ENCODE measurements around the gene SYF2. TPM values are rescaled to one million over a fixed set of nuclear protein-coding genes. Genes with fewer than 3 reads are reported as not detected.

Gene SYF2
- total RNA-seq, 1 donor from 2014 or later, result 40.8 TPM

DNA sequence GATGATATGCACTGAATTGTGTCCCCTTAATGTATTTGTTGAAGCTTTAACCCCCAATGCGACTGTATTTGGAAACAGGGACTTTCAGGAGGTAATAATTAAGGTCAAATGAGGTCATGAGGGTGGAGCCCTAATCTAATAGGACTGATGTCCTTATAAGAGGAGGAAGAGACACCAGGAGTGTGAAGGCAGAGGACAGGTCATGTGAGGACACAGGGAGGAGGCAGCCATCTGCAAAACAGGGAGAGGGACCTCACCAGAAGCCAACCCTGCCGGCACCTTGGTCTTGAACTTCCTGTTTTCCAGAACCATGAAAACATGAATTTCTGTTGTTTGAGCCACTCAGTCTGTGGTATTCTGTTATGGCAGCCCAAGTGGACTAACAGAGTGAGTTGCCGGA lies 15.3 kb downstream of the SYF2 start:
- ATAC-seq (no peak), DNase-seq (no peak)
- intact Hi-C loops (cut with micrococcal nuclease), result no loop called here

DNA sequence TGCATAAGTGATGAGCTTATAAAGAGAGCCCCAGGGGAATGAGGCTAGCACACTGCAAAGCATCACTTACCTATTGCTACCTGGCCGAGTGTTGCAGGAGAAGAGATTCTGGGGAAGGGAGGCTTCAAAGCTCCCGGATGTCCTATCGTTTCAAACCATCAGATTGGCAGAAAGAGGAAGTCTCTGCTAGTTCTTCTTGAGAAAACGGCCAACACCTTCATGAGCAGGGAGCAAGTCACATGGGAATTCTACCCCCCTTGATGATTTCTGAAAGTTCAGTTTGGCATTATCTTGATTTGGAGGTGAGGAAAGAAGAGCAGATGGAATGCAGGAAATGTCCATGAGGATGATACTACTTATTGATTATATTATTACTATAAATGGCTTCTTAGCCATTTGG lies 16.2 kb downstream of the SYF2 start:
- intact Hi-C loops (cut with micrococcal nuclease), result no loop called here
- ATAC-seq, result no peak
- DNase-seq, result no peak

DNA sequence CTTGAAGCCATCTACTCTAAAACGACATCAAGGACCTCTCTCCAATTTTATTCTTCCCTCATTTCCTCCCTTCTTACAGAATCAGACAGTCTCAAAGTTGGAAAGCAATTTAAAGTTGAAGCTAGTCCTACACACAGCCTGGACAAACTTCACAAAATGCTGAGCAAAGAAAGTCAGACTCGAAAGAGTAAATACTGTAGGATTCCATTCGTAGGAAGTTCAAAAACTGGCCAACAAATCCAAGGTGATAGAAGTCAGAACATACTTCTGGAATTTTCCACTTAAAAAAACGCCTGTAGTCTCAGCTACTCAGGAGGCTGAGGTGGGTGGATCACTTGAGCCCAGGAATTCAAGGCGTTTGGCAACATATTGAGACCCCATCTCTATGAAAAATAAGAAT lies 19.6 kb downstream of the SYF2 start:
- ATAC-seq (no peak), DNase-seq (no peak)
- intact Hi-C loops (cut with micrococcal nuclease), result no loop called here

DNA sequence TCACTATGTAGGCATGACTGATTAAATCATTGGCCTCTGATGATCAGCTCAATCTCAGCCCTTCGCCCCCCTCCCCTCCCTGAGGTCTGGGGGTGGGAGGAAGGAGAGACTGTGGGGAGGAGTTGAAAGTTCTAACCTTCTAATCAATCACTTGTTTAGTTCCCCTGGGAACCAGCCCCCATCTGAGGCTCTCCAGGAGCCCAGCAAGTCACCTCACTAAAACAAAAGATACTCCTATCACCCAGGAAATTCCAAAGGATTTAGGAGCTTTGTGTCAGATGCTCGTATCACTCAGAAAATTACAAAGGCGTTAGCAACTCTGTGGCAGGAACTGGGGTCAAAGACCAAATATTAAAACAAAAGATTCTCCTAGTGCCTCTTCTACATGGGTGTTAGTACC lies 21.6 kb downstream of the SYF2 start:
- intact Hi-C loops (cut with micrococcal nuclease), result no loop called here
- DNase-seq (no peak), ATAC-seq (no peak)

DNA sequence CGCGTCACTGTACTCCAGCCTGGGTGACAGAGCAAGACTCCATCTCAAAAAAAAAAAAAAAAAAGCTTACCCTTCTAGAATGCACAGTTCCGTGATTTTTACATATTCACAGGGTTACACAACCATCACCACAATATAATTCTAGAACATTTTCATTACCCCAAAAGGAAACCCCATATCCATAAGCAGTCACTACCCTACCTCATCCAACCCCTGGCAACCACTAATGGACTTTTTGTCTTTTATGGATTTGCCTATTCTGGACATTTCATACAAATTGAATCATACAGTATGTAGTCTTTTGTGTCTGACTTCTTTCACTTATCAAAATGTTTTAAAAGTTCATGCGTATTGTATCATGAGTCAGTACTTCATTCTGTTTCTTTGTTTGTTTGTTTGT lies 22.8 kb downstream of the SYF2 start:
- intact Hi-C loops (cut with micrococcal nuclease), result loop anchor here (10.0 kb wide), 1 partner anchor 355 kb away; no protein-coding TSS in a partner anchor
- ATAC-seq (no peak), DNase-seq (no peak)

DNA sequence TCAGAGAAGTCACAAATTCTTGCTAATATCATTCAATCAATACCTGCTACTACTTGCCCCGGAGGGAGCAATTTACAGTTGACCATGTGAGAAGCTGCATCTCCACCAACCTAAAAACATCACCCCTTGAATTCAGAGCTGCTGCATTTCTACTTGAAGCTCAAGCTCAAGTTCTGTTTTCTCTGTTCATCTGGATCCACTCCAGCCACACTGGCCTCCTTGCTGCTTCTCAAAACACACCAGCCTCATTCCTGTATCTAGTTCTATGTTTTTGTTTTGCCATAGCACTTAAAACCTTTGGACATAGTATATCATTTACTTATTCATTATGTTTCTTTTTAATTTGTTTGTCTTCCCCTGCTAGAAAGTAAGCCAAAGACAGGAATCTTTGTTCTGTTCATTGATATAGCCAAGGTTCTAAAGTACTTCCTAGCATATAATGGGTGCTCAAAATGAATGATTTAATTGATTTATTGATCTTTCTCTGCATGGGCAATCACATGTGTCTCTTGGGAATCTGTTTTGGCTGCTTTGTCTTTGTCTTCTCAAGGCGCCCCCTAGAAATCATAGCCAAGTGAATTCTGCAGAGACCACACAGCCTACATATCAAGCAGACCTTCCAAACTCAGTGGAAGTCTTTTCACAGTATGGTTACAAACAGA lies 23.6 kb downstream of the SYF2 start:
- no peak for DNase-seq
- intact Hi-C loops (cut with micrococcal nuclease), result loop anchor here (10.0 kb wide), 1 partner anchor 354 kb away; no protein-coding TSS in a partner anchor
- no peak for ATAC-seq

DNA sequence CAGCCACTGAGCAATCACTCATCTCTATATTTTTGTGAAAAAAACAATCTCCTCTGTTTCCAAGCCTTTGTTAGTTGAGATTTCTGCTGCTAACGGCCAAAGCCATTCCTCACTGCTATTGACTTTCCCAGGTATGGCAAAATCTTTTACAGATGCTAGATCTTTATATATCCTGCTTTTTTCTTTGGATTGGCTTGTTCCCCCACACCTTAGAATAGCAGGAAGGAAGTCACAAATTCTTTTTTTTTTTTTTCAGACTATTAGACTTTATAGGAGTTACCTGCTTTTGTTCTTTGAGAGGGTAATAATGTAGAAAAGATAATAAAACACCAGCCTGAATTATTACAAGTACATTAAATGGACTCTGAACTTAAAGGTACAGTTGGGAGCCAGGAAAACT lies 24.2 kb downstream of the SYF2 start:
- DNase-seq (no peak), ATAC-seq (no peak)
- intact Hi-C loops (cut with micrococcal nuclease), result loop anchor here (10.0 kb wide), 1 partner anchor 353 kb away; no protein-coding TSS in a partner anchor

DNA sequence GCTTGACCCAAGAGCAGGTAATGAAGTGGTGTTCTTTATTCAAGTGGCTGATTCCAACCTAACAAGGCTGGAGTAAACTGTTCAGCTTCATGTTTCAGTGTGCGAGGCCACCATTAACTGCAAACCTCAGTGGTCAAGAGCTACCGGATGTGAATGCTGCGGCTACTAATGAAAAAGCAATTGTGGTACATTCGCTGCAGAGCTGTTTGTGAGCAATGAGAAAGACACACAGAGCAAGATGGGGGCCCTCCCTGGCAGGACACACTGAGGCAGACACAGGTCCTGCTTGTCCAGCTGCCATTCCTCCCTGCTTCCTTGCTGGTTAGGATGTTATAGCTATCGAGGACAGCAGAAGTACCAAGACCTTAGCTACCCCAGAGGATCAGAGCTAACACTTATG lies 26.1 kb downstream of the SYF2 start:
- DNase-seq (no peak), ATAC-seq (no peak)
- intact Hi-C loops (cut with micrococcal nuclease), result loop anchor here (10.0 kb wide), 1 partner anchor 351 kb away; no protein-coding TSS in a partner anchor

DNA sequence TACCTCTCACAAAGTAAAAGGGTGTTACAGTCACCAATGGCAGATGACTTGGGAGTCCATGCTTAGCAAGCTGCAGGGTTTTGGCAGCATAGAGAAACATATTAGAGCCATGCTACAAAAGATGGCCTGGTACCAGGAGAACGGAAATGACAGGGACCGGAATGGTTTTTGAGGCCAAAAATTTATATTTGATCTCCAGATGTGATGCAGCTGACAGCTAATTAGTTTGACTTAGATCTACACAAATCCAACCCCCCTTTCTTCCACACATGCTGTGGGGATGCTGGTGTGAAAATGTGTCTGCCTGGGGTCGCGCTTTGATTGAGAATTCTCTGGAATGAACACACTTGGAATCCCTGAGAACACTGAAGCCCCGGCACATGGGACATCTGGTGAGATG lies 26.5 kb downstream of the SYF2 start:
- DNase-seq (no peak), ATAC-seq (no peak)
- intact Hi-C loops (cut with micrococcal nuclease), result loop anchor here (10.0 kb wide), 1 partner anchor 351 kb away; no protein-coding TSS in a partner anchor

DNA sequence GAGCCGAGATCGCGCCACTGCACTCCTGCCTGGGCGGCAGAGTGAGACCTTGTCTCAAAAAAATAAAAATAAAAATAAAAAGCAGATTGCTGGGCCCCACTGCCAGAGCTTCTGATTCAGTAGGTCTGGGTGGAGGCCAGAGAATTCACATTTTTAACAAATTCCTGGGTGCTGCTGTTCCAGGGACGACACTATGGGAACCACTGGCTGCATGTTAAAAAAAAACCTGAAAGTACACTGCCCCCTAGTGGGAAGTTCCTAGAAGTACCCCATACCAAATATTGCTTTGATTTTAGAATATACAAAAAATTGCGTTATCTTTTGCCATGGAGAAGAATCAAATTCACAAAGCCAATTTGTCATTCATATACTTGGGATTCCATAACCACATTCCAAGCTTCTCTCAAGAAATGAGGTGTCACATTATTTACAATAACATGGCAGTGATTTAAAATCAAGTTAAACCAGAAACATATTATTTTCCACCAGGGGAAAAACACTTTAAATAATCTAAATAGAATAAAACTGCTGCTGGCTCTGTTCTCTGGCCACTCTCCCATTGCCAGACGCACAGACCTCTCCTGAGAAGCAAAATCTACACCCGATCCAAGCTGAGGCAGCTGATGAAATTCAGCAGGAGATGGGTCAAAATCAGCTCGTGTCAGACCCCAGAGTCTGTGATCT lies 27.4 kb downstream of the SYF2 start:
- ATAC-seq, result peak; percentile 52

DNA sequence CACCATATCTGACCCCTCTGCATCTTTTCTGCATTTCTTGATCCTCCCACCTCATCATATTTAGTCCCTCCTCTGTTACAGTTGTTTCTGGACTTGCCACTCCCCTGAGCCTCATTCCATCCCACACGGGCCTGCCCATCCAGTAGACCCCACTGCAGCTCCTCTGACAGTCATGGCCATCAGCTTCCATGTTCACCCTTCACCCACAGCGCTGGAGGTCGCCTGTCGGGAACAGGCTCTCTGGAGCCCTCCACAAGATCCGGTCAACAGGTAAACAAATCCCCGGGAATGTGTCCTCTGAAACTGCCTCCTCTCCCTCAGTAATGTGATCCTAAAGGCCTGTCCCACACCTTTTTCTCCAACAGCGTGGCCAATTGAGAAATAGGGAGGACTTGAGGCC lies 31.3 kb downstream of the SYF2 start:
- ATAC-seq, result no peak
- intact Hi-C loops (cut with micrococcal nuclease), result loop anchor here (10.0 kb wide), 1 partner anchor 346 kb away; no protein-coding TSS in a partner anchor
- DNase-seq, result no peak

More for the DNA sequence above, 27.4 kb downstream of the SYF2 start:
- intact Hi-C loops (cut with micrococcal nuclease), result loop anchor here (10.0 kb wide), 1 partner anchor 350 kb away; no protein-coding TSS in a partner anchor
- DNase-seq, result no peak

DNA sequence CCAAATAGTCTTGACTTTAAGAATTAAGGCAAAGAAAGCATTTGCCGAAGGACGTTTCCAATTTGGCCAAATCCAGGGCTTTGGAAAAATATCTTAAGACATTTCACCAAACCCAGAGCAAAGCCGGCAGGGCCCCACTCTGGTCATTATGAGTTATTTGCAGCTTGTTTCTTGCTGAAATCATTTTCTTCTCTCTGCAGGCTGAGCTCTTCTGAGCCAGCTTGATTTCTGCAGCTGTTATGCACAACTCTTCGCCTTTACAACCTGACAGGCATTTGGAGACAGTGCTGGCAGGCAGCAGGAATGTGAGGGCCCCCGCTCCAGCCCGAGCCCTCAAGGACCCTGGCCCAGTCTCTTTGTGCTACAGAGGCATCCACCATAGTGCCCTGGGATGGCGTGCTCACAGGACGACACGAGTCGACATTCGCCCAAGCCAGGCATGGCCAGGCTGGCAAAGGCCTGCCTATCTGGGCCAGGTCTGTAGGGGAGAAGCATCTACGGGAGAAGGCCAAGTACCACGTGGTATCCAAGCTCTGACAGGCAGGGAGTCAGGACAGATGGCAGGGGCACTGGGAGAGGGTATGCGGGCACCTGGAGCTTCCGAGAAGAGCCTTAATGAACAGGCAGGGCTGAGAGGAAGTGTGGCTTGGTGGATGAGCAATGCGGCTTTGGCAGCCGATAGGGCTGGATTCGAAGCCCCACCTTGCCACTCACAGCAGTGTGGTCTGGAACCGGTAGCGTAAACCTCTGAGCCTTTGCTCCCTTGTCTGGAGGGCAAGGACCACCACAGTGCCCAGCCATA lies 32.3 kb downstream of the SYF2 start:
- ATAC-seq (no peak), DNase-seq (no peak)
- intact Hi-C loops (cut with micrococcal nuclease), result loop anchor here (10.0 kb wide), 1 partner anchor 345 kb away; no protein-coding TSS in a partner anchor

DNA sequence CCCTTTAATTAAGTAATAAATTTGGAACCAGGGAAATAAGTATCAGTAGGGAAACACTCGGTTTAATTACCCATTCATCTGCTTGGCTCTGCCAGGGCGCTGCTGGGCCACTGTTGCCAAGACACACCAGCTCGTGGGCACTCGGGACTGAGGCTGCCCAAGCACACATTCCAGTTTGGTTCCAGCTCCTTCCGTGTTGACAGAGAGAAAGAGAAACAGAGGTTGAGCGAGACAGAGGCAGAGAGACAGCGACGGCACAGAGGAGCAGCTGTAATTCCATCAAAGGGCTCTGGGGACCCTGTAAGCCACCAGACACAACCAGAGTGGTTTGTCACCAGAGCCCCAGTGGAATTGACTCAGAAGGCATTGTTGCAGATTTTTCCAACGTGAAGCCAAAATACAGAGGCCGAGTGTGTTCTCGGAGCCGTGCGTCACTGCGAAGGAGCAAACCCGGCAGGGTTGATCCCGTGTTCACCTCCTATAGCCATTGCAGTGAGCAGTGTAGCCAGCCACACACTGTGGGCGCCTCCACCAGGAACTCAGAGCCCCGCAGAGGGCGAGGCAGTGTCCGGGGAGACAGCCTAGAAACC lies 33.5 kb downstream of the SYF2 start:
- DNase-seq (peak; percentile 63), ATAC-seq (peak; percentile 82)
- intact Hi-C loops (cut with micrococcal nuclease), result no loop called here

DNA sequence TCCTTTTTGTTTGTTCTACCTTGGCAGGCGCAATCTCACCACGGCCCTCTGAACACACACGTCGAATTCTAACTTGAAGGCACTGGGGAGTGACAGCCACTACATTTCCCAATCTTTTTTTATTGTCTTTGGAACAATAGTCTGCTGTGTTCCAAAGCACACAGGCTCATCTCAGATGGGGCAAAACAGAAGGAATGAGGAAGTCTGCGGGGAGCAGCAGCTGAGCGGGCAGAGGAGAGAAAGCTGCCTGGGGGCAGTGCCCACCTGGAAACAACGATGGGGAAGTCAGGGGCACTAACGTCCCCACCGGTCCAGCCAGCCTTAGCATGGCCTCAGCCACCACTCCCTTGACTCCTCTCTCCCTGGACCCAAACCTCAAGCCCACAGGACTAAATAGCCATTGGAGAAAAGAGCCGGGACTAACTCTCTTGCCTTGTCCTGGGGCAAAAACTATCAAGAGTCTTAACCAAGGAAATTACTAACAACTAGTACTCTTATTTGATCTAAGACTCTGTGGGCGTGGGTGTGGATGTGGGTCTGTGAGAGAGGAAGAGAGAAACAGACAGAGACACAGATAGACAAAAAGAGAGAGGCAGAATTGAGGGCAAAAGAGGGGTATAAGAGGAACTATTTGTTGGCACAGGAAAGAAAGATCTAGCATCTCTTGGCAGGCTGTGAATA lies 34.2 kb downstream of the SYF2 start:
- DNase-seq (no peak), ATAC-seq (no peak)
- intact Hi-C loops (cut with micrococcal nuclease), result no loop called here

DNA sequence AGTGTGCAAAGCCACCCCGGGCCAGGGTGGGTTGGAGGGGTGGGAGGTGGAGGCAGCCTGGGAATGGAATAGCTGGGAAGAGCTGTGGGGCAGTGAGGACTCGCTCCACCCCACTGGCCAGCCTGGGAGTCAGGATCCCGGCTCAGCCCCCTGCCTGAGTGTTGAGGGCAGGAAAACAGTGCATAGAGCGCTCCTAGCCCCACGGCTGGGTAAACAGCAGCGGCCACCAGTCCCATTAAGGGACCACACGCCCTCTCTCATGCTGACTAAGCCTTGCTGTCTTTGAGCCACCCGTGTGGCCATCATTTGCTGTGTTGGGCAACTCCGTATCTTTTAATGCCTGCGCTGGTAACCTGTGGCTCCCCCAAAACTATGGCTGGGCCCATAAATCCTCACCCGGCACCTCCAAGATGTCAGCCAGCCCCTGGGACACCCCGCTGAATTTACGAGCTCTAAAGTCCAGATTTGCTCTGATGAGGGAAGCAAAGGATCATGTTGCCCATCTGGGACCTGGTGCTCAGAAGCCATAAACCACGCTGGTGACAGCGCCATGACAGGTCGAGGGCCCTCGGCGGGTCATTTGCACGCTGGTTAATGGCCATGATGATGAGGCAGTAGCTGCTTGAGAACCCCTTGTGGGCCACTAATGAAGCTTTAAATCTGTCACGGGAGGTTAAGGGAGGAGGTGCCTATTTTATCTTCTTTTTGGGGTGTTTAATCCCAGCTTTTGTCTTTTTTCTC lies 34.9 kb downstream of the SYF2 start:
- DNase-seq (no peak), ATAC-seq (no peak)
- intact Hi-C loops (cut with micrococcal nuclease), result no loop called here

DNA sequence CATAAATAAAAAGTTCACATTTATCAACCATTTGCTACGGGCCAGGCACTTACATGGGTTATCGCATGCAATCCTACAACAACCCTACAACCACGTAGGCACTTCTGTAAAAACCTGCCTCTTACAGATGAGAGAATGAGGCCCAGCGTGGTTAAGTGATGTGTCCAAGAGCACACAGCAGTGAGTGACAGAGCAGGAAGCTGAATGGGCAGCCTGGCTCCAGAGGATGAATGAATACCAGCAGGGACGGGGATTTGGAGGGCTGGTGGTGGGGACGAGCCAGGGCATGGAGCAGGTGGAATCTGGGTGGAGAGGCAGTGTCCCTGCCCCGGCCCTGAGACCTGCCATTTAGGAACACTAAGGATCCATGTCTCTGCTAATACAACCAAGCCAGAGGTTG lies 35.5 kb downstream of the SYF2 start:
- intact Hi-C loops (cut with micrococcal nuclease), result no loop called here
- no peak for ATAC-seq
- DNase-seq, result no peak

DNA sequence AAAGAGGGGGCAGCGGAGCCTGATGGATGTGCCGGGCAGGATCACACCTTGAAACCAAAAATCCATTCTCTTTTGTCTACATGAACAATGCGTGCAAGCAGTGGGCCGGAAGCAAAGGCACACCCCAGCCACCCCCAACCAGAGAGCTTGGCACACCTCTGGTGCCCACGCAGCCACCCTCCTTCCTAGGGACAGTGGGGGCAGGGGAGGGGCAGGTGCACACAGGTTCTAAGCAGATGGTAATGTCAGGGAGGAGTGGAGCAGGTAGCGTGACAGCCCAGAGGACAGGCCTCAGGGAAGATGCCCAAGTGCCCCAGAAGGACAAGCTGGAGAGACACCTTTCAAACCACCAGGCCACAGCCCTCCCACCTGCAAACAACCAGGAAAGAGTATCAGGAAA lies 36.5 kb downstream of the SYF2 start:
- ATAC-seq (no peak), DNase-seq (no peak)
- intact Hi-C loops (cut with micrococcal nuclease), result no loop called here

DNA sequence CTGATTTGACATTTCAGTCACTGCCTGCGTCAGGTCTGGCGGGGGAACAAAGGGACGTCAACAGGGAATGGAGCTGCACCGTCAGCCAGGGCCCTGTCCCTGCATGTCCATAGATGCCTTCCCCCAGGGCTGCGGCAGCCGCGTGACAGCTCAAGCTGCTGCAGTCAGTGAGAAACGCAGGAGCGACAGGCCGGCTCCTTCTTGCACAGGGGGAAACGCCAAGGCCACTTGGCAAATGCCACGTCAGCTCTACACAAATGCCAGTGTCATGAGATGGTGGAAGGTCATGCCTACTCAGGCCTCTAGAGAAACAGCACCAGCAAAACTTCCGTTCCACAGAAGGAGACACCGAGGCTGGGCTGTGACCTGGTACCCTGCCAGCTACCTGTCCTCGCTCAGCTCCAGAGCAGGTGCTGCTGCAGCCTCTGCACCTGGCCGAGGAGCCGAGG lies 37.7 kb downstream of the SYF2 start:
- DNase-seq (no peak), ATAC-seq (no peak)
- intact Hi-C loops (cut with micrococcal nuclease), result no loop called here
